Smooth muscle cell (in vitro differentiated cells): ENCODE data around the gene ZNF776. TPM values are rescaled to one million over a fixed set of nuclear protein-coding genes. Genes with fewer than 3 reads are reported as not detected.

Source experiments
- DNase-seq: peaks from one replicate; lab custom pipeline; 2025; ENCODE audit not compliant: unreplicated experiment; lab: John Stamatoyannopoulos, UW
- H2AFZ ChIP-seq: fragments of 200-600 bp; sonication (generic); 2 replicates; pipeline ENCODE4 v1.6.0; 2016; ENCODE audit warnings: antibody characterized with exemption, low read depth, mild to moderate bottlenecking
- H3F3A ChIP-seq: fragments of 200-600 bp; sonication (generic); 2 replicates; pipeline ENCODE4 v1.6.0; 2017; ENCODE audit warnings: antibody characterized with exemption, low read depth
- H3K27ac ChIP-seq: fragments of 200-600 bp; sonication (generic); 2 replicates; pipeline ENCODE4 v1.5.1; 2016; ENCODE audit warnings: low read depth, mild to moderate bottlenecking
- H3K27me3 ChIP-seq: fragments of 200-600 bp; sonication (generic); 2 replicates; pipeline ENCODE4 v1.6.1; 2016; ENCODE audit warnings: low read depth, mild to moderate bottlenecking
- H3K36me3 ChIP-seq: fragments of 200-600 bp; sonication (generic); 2 replicates; pipeline ENCODE4 v1.5.1; 2016; ENCODE audit warnings: low read depth
- H3K4me1 ChIP-seq: fragments of 200-600 bp; sonication (generic); 2 replicates; pipeline ENCODE4 v1.5.1; 2016; ENCODE audit warnings: low read depth
- H3K4me2 ChIP-seq: fragments of 200-600 bp; sonication (generic); 2 replicates; pipeline ENCODE4 v1.6.0; 2016; ENCODE audit warnings: mild to moderate bottlenecking
- H3K4me3 ChIP-seq: fragments of 200-600 bp; sonication (generic); 2 replicates; pipeline ENCODE4 v1.5.1; 2016; ENCODE audit warnings: mild to moderate bottlenecking
- H3K79me2 ChIP-seq: fragments of 200-600 bp; sonication (generic); 2 replicates; pipeline ENCODE4 v1.6.0; 2016; ENCODE audit warnings: low read depth, mild to moderate bottlenecking
- H3K9ac ChIP-seq: fragments of 200-600 bp; sonication (generic); 2 replicates; pipeline ENCODE4 v1.6.0; 2016; ENCODE audit warnings: low read depth
- H3K9me3 ChIP-seq: fragments of 200-600 bp; sonication (generic); replicated peaks from 2 replicates; pipeline ENCODE4 v1.5.1; 2016; ENCODE audit warnings: low read depth
- H4K20me1 ChIP-seq: fragments of 200-600 bp; sonication (generic); 2 replicates; pipeline ENCODE4 v1.6.0; 2016; ENCODE audit warnings: low read depth
- CTCF ChIP-seq: fragments of 200-600 bp; sonication (generic); IDR thresholded peaks from 2 replicates; pipeline ENCODE4 v1.5.1; 2017; ENCODE audit warnings: borderline replicate concordance, mild to moderate bottlenecking, antibody characterized with exemption; ENCODE audit not compliant: insufficient read depth, poor library complexity, severe bottlenecking
- WGBS: methylation state at CpG from one replicate; pipeline ENCODE4 v1.1.7; 2016; ENCODE audit warnings: low lambda C conversion rate; 5-methylcytosine and 5-hydroxymethylcytosine counted together
- polyA plus RNA-seq: library from polyadenylated mRNA; unstranded; fragments of >200 nt; fragmentation: Nextera tagmentation; extraction: Ambion mirVana; gene quantifications from 2 replicates; pipeline ENCODE4 v1.2.1, GENCODE V29; 2016
- total RNA-seq: library from RNA; depleted of rRNA; stranded (reverse); fragments of >200 nt; gene quantifications from 2 replicates; pipeline ENCODE4 v1.2.3, GENCODE V29; 2014

The ZNF776 gene
- total and polyA plus RNA-seq, 2 experiments from 2014 or later: 4.4 to 13.6 TPM

GRCh38 chr19:57708641-57709361, 37.8 kb upstream of the ZNF776 start, which contains the start of gene ZNF154:
Gene ZNF154, minus strand, starts transcription at chr19:57709204. Its CDS starts 233 bp downstream, at chr19:57708971.
- peak within 1 kb of the TSS; percentile 91 for H3K4me2 ChIP-seq
- no peak for TF ChIP-seq CTCF
- peak; percentile 42 for DNase-seq
- 1% methylated on average over 50 of the region's 53 CpGs for WGBS
- H2AFZ ChIP-seq: peak within 1 kb of the TSS; percentile 94
- no peaks in the 10 kb centered on the region for H3K27me3 ChIP-seq
- no peaks in the 10 kb centered on the region for H3F3A ChIP-seq
- no peaks in the 10 kb centered on the region for H3K9me3 ChIP-seq
- peak within 1 kb of the TSS; percentile 94 for H3K9ac ChIP-seq
- H4K20me1 ChIP-seq: peaks cover 13% of the 10 kb centered on the region
- no peaks in the 10 kb centered on the region for H3K36me3 ChIP-seq
- H3K4me1 ChIP-seq: peaks cover 6% of the 10 kb centered on the region
- H3K27ac ChIP-seq: peak within 1 kb of the TSS; percentile 82
- peaks cover 46% of the 10 kb centered on the region for H3K79me2 ChIP-seq
- H3K4me3 ChIP-seq: peak within 1 kb of the TSS; percentile 89

GRCh38 chr19:57709616-57710015, 37.0 kb upstream of the ZNF776 start:
- no peaks in the 10 kb centered on the region for H3K36me3 ChIP-seq
- H3K79me2 ChIP-seq: peaks cover 38% of the 10 kb centered on the region
- 64% methylated on average over 15 of the region's 15 CpGs for WGBS
- no peak for DNase-seq
- H3K27me3 ChIP-seq: no peaks in the 10 kb centered on the region
- no peaks in the 10 kb centered on the region for H3F3A ChIP-seq
- peaks cover 13% of the 10 kb centered on the region for H4K20me1 ChIP-seq
- peaks cover 6% of the 10 kb centered on the region for H3K4me1 ChIP-seq
- no peak for TF ChIP-seq CTCF
- no peaks in the 10 kb centered on the region for H3K9me3 ChIP-seq
- peak overlapping the region; percentile 91 for H3K4me2 ChIP-seq
- H2AFZ ChIP-seq: peak overlapping the region; percentile 94
- no peak overlapping the region for H3K27ac ChIP-seq
- H3K4me3 ChIP-seq: peak overlapping the region; percentile 89
- H3K9ac ChIP-seq: no peak overlapping the region

- Histone ChIP-seq H2AFZ (no peak overlapping the region), H3K79me2 (peaks cover 12% of the 10 kb centered on the region), H4K20me1 (no peaks in the 10 kb centered on the region), H3K9ac (no peak overlapping the region), H3K9me3 (no peaks in the 10 kb centered on the region), H3K4me1 (peaks cover 4% of the 10 kb centered on the region), H3K4me3 (no peak overlapping the region), H3K27ac (no peak overlapping the region), H3F3A (no peaks in the 10 kb centered on the region), H3K4me2 (no peak overlapping the region), H3K36me3 (no peaks in the 10 kb centered on the region), H3K27me3 (no peaks in the 10 kb centered on the region)
- DNase-seq: no peak
- WGBS: 71% methylated on average over 1 of the region's 1 CpG
- no peak for TF ChIP-seq CTCF
These were observed 34.4 kb upstream of the ZNF776 start for GRCh38 chr19:57712222-57712621.

- no peaks in the 10 kb centered on the region for H3F3A ChIP-seq
- no peak for TF ChIP-seq CTCF
- H2AFZ ChIP-seq: no peak overlapping the region
- peaks cover 25% of the 10 kb centered on the region for H3K9me3 ChIP-seq
- H3K36me3 ChIP-seq: peaks cover 37% of the 10 kb centered on the region
- H3K4me1 ChIP-seq: no peaks in the 10 kb centered on the region
- H3K4me3 ChIP-seq: no peak overlapping the region
- H3K27ac ChIP-seq: no peak overlapping the region
- H3K79me2 ChIP-seq: peaks cover 3% of the 10 kb centered on the region
- H3K9ac ChIP-seq: no peak overlapping the region
- H3K27me3 ChIP-seq: no peaks in the 10 kb centered on the region
- no peak overlapping the region for H3K4me2 ChIP-seq
- no peaks in the 10 kb centered on the region for H4K20me1 ChIP-seq
- DNase-seq: no peak
These were observed 27.2 kb upstream of the ZNF776 start for GRCh38 chr19:57719424-57719823.
